HUDEP-2 (cell line): ENCODE results near the gene SOX6.

Experiments used
- DNase-seq, 76 experiments: peaks; one replicate each; lab custom pipeline; 2025; ENCODE audit not compliant: unreplicated experiment in 76 of 76; lab: John Stamatoyannopoulos, UW

The SOX6 gene

DNA sequence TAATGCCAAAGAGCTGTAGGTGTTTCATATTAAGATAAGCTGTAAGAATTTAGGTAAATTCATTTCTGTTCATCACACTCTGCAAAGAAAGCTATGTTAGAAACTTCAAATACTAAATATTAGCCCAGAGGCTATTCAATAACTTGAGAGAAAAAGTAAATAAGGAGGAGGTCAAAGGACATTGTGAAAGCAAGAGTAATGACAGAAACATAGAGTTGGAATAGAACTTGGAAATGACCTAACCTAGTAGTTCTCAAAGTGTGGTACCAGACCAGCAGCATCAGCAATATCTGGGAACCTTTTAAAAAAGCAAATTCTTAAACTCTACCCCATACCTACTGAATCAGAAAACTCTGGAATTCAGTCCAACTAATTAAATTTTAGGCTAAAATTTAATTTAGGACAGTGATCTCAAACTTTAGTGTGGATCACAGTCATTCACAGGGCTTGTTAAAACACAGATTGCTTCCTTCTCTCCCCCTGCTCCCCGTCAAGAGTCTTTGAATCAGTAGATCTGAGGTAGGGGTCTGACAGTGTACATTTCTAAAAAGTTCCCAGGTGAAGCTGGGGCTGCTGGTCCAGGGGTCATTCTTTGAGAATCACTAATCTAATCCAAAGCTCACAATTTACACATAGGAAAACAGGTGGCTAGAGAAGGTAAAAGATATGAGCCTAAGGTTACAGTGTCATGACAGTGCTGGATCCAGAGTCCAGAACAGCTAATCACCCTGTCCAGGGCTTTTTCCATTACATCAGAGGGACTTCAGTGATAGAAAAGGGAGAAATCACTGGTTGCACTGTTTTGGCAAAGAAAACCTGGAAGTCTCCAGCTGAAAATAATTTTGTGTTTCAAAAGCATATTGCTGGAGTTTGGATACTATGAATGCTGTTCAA, 241.1 kb downstream of the SOX6 start:
- no peak for DNase-seq

DNA sequence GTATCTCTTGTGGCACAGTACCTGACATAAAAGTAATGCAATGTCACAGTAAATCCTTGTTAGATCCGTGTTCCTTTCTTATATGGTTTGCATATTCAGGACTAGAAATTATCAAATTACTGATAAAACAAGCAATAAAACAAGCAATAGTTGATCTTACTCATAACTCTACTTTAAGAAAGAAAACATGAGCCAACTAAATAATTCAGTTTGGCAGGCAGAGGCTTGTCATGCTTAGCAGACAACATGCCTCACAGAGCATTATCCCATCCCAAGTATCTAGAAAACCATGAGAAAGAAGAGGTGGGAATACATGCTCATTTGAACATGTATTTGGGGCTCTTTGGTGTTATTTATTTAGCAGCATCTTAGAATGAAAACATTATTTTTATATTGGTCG, 241.9 kb downstream of the SOX6 start:
- DNase-seq = no peak

DNA sequence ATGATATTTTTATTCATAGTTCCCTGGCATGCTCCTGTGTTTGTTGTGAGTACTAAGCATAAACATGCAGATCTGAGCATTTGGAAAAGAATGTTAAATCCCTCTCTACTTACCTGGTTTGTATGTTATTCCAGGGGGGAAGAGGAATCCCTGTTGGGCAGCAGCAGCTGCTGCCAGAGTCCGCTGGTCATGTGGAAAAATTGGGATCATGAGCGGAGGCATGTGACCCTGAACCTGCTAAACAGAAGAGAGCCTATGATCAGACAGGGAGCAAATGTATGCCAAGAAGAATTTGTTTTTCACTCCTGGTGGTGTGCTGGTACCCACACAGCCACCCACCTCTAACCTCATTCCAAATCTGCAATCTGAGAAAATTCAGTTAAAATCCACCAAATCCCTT, 244.7 kb downstream of the SOX6 start:
- no peak for DNase-seq

GRCh38 chr11:16110886-16111285, 245.5 kb downstream of the SOX6 start:
- no peak for DNase-seq

DNA sequence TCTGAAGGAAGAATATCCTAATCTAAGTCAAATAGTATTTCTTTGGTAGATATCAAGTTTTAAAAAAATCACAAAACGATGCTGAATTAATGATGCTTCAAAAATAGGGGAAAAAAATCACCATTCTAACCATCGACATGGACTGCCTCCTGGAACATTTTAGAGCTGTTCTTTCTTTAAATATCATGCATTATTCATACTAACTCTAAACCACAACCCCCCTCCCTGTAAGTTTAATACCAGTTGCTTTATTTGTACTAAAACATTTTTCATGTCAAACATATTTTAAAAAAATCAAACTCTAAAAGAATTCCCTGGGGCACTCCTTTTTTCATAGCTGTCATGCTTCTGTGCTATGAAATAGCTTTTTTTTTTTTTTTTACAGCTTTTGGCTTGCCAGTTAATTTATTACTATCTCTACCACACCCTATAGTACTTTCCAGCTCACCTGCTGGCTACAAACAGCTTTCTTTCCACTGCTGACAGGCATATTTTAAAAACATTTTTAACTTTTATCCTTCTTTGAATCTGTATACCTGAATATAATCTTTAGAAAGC, 256.9 kb downstream of the SOX6 start:
- no peak for DNase-seq

- no peak for DNase-seq
These were observed 257.7 kb downstream of the SOX6 start for GRCh38 chr11:16098526-16099205.

DNA sequence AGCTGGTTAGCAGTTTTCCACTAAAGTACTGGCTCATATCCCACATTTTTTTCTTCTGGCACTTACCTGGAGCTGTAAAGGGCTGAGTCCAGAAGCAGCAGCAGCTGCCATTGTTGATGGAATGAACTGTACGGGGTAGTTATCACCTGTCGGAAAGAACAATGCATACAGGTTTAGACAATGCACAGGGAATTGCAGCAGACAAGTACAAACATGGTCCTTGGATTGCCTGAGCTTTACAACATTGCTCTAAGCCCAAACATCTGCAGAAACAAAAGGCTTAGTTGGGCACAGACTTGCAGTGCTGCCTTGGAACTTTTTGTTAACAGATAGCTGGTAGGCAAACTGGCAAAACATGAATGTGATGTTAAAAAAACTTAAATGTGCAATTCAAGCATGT, 258.8 kb downstream of the SOX6 start:
- no peak for DNase-seq

GRCh38 chr11:16096336-16096735, 260.0 kb downstream of the SOX6 start:
- no peak for DNase-seq

GRCh38 chr11:16095756-16096155, 260.6 kb downstream of the SOX6 start:
- no peak for DNase-seq

GRCh38 chr11:16093889-16094653, 262.3 kb downstream of the SOX6 start:
- DNase-seq = no peak

DNA sequence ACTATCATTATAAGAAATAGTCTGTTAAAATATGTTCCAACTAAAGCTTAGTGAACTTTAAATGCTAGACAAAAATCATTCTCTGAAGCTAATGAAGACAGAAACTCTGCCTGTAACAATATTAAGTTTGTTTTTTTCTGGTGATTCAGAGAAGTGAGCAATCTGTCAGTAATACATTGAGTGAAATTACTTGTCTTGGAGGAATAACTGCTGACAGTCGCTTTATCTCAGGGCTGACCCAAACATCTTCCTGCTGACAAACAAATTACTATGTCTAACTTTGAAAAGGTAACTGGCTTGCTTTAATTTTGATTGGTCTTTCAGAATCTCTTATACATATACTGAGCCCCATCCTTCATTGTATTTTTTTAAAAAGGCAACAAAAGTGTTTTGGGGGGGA, 264.5 kb downstream of the SOX6 start:
- no peak for DNase-seq

GRCh38 chr11:16089481-16089880, 266.9 kb downstream of the SOX6 start:
- DNase-seq = no peak

- no peak for DNase-seq
These were observed 267.6 kb downstream of the SOX6 start for GRCh38 chr11:16088774-16089173.

- no peak for DNase-seq
These were observed 268.5 kb downstream of the SOX6 start for GRCh38 chr11:16087886-16088285.

DNA sequence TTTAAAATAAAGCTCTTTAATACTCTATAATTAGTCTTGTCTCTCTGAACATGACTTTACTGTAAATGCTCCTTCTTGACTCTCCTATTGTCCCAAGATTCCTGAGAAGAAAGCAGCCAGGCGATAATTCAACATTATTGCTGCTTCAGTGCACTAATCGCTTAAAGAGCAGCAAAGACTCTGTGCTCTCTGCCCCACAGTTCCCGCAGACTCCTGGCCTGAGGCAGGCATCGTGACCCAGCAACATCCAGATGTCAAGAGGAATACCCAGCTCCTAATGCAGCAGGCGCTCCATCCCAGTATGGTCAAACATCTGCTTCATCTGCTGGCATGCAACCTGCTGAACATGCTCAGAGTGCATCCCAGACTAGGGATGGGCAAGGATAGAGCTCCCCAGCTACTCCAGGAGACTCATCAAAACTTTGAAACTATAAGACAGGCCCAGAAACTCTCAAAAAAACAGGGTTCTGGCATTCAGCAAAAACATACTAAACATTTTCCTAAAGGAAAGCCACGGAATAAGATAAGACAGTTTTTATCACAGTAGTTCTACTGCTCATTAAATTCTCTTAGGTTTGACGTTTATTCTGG, 270.0 kb downstream of the SOX6 start:
- DNase-seq = no peak

DNA sequence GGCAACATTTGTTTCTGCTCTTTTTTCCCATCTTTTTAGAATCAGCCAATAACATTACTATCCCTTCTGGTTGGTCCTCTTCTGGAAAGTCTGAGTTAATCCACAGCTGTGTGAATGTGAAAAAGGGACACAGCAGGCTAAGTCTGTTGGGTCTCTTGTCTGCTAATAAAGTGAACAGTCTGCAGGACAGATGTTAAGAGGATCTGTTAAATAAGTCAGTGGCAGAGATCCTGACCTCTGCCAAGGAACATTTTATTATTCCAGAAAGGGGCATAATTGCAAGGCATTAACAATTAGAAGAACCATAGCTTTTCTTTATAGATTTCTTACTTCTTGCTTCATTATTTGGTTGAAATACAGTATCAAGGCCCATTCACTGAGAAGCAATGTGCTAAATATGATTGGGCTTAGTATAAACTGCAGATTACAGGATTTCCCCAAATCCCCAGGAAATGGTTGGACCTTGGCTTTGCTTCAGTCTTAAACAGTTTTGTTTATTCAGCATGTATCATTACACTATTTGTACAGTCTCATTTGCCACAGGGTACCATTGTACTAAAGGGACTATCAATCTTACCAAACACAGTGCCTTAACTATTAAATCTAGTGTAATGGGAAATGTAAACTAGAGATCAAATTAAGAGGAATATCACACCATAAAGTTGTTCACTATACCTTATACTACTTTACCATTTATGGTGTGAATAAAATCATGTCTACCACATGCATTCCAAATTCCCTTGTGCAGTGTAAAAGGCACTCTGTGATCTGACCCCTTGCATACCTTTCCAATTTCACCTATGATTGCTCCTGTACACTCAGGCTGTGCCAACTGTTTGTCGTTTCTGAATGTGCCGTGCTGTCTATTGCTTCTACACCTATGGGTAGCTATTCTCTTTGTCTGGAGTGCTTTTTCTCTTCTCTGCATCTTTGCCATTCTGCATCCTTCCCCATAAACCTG, 274.0 kb downstream of the SOX6 start:
- DNase-seq = no peak

- no peak for DNase-seq
These were observed 274.8 kb downstream of the SOX6 start for GRCh38 chr11:16081382-16082094.

DNA sequence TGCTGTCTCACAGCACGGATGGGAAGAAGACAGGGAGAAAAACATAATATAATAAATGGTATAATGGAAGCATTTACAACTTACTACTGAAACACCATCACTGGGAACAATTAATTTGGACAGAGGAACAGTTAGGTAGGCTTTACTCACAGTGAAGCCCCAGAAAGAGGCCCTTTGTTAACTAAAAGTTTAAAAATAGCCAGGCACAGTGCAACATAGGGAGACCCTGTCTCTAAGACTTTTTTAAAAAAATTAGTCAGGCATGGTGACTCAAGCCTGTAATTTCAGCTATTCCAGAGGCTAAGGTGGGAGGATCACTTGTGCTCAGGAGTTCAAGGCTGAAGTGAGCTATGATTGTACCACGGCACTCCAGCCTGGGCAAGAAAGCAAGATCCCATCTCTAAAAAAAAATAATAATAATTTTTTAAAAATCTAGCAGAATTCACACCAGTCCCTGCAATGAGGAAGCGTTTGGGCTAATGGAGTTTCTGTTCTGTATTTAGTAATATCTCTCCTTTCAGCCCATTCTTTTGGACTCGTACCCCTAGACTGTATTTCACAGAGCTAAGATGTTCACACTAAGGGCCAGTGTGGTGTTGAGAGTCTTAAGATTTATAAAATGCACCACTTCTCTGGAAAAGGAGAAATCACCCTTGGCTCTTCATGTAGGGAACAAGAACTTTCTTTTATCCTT, 275.5 kb downstream of the SOX6 start:
- no peak for DNase-seq
